ENCODE measurements around the gene ACER2. TPM values are rescaled to one million over a fixed set of nuclear protein-coding genes. Genes with fewer than 3 reads are reported as not detected.
A peak's percentile ranks its signal among the peaks of the same experiment; 100 is the strongest.
"Not testable (repeated sequence)": the region's sequence is repeated elsewhere in the genome, so short reads cannot be mapped to it uniquely, and the experiment has no call there.

The ACER2 gene
- polyA plus RNA-seq, 1 experiment = 1.4 TPM

DNA sequence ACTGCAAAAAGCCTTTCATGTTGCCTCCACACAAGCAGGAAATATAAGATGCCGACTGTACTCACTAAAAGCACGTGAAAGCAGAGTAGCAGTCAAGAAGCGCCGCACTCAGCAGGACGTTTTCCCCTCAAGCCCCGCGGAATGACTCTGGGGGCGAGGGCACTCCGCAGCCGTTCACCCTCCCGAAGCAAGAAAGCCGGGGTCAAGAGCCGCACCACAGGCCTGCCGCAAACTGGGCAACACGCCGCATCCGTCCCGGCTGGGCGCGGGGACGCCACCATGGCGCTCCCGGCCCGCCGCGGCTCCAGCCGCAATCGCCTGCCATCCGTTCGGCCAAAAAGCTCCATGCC, 29.1 kb upstream of the ACER2 start:
- H3K4me3 ChIP-seq (ENCODE audit: low read depth, low read length) = peak overlapping the region; percentile 54
- POLR2A ChIA-PET = no interaction called here
- H3K27me3 ChIP-seq (ENCODE audit: control insufficient read depth, insufficient read depth, low read length) = no peaks in the 10 kb centered on the region
- no peak for DNase-seq (ENCODE audit: low read depth)
- TF ChIP-seq, protein P1, sequence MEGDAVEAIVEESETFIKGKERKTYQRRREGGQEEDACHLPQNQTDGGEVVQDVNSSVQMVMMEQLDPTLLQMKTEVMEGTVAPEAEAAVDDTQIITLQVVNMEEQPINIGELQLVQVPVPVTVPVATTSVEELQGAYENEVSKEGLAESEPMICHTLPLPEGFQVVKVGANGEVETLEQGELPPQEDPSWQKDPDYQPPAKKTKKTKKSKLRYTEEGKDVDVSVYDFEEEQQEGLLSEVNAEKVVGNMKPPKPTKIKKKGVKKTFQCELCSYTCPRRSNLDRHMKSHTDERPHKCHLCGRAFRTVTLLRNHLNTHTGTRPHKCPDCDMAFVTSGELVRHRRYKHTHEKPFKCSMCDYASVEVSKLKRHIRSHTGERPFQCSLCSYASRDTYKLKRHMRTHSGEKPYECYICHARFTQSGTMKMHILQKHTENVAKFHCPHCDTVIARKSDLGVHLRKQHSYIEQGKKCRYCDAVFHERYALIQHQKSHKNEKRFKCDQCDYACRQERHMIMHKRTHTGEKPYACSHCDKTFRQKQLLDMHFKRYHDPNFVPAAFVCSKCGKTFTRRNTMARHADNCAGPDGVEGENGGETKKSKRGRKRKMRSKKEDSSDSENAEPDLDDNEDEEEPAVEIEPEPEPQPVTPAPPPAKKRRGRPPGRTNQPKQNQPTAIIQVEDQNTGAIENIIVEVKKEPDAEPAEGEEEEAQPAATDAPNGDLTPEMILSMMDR (IDR thresholded peaks at IDR 0.05; ENCODE audit: insufficient read depth, low read depth, low read length) = no peak
- H3K36me3 ChIP-seq (ENCODE audit: control insufficient read depth, insufficient read depth, low read length) = peaks cover 8% of the 10 kb centered on the region
- CTCF ChIA-PET = interaction anchor here (1.0 to 1.5 kb wide), 2 partner anchors 13 to 77 kb away, joined by 3 to 4 read pairs; no protein-coding TSS in a partner anchor

- no peak for DNase-seq (ENCODE audit: low read depth)
- peaks cover 8% of the 10 kb centered on the region for H3K36me3 ChIP-seq (ENCODE audit: control insufficient read depth, insufficient read depth, low read length)
- TF ChIP-seq, protein P1 (IDR thresholded peaks at IDR 0.05; ENCODE audit: insufficient read depth, low read depth, low read length) = no peak
- POLR2A ChIA-PET = interaction anchor here (0.6 kb wide), 1 partner anchor 73 kb away, joined by 3 read pairs; no protein-coding TSS in a partner anchor
- no peaks in the 10 kb centered on the region for H3K27me3 ChIP-seq (ENCODE audit: control insufficient read depth, insufficient read depth, low read length)
- H3K4me3 ChIP-seq (ENCODE audit: low read depth, low read length) = peak overlapping the region; percentile 54
- CTCF ChIA-PET = interaction anchor here (1.5 kb wide), 1 partner anchor 14 kb away, joined by 4 read pairs; no protein-coding TSS in a partner anchor
Measured at GRCh38 chr9:19380826-19381075, 28.1 kb upstream of the ACER2 start.

DNA sequence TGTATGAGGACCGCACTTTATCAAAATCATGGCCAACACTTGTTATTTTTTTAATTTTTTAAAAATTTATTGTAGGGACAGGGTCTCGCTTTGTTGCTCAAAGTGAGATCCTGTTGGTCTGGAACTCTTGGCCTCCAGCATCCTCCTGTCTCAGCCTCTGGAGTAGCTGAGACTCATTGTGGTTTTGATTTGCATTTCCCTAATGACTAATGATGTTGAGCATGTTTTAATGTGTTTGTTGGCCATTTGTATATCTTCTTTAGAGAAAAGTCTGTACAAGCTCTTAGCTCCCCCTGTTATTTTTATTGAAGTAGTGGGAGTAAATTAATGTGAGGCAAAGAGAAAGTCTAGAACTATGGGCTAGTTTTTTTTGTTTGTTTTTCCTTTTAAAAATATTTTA, 27.2 kb upstream of the ACER2 start:
- Histone ChIP-seq H3K4me3 (ENCODE audit: low read depth, low read length) (no peak overlapping the region), H3K36me3 (ENCODE audit: control insufficient read depth, insufficient read depth, low read length) (peaks cover 8% of the 10 kb centered on the region), H3K27me3 (ENCODE audit: control insufficient read depth, insufficient read depth, low read length) (no peaks in the 10 kb centered on the region)
- ChIA-PET CTCF (interaction anchor here (0.6 kb wide), 1 partner anchor 15 kb away, joined by 3 read pairs; no protein-coding TSS in a partner anchor), POLR2A (no interaction called here)
- TF ChIP-seq, protein P1 (IDR thresholded peaks at IDR 0.05; ENCODE audit: insufficient read depth, low read depth, low read length) = no peak
- no peak for DNase-seq (ENCODE audit: low read depth)

DNA sequence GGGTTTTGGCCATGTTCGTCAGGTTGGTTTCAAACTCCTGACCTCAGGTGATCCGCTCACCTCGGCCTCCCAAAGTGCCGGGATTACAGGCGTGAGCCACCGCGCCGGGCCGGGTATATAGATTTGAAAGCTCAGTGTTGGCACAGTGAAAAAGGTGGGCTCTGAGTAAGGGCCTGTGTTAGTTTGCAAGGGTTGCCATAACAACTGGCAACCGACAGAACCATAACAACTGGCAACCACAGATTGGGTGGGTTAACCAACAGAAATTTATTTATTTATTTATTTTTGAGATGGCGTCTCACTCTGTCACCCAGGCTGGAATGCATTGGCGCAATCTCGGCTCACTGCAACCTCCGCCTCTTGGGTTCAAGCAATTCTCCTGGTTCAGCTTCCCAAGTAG, 23.6 kb upstream of the ACER2 start:
- POLR2A ChIA-PET; DNase-seq (ENCODE audit: low read depth); CTCF ChIA-PET: not testable (repeated sequence)

DNA sequence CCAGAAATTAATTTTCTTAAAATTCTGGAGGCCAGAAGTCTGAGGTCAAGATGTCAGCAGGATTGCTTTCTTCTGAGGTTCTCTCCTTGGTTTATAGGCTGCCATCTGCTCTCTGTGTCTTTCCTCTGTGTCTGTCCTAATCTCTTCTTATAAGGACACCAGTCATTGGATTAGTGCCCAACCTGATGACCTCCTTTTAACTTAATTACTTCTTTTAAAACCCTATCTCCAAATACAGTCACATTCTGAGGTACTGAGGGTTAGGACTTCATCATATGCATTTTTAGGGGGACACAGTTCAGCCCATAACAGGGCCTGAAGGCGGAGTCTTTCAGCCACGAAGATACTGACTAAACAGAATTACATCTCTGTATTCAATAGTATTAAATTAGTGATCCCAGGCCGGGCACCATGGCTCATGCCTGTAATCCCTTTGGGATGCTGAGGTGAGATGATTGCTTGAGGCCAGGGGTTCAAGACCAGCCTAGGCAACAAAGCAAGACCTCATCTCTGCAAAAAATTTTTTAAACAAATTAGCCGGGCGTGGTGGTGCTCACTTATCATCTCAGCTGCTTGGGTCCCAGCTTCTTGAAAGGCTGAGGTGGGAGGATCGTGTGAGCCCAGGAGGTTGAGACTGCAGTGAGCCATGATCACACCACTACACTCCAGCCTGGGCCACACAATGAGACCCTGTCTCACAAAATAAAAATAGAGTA, 22.9 kb upstream of the ACER2 start:
- no peak overlapping the region for H3K4me3 ChIP-seq (ENCODE audit: low read depth, low read length)
- CTCF ChIA-PET = no interaction called here
- POLR2A ChIA-PET = no interaction called here

More for the DNA sequence above, 23.6 kb upstream of the ACER2 start:
- H3K4me3 ChIP-seq (ENCODE audit: low read depth, low read length); H3K36me3 ChIP-seq (ENCODE audit: control insufficient read depth, insufficient read depth, low read length); H3K27me3 ChIP-seq (ENCODE audit: control insufficient read depth, insufficient read depth, low read length): not testable (repeated sequence)

More for the DNA sequence above, 22.9 kb upstream of the ACER2 start:
- no peak for DNase-seq (ENCODE audit: low read depth)
- TF ChIP-seq, protein P1 (IDR thresholded peaks at IDR 0.05; ENCODE audit: insufficient read depth, low read depth, low read length) = no peak
- H3K36me3 ChIP-seq (ENCODE audit: control insufficient read depth, insufficient read depth, low read length) = no peaks in the 10 kb centered on the region
- no peaks in the 10 kb centered on the region for H3K27me3 ChIP-seq (ENCODE audit: control insufficient read depth, insufficient read depth, low read length)
